Keratinocyte (primary cell): Measurements from ENCODE around the gene ABLIM2. TPM values are rescaled to one million over a fixed set of nuclear protein-coding genes. Genes with fewer than 3 reads are reported as not detected.

Experiments used
- DNase-seq: peaks from one replicate; pipeline ENCODE4 v3.0.0-alpha.2; 2011; ENCODE audit warnings: low read depth, missing footprints, low spot score
- FAIRE-seq: peaks from 2 replicates; lab custom pipeline; 2011; peaks lifted over from hg19 to GRCh38; lab: Jason Lieb, UNC
- H2AFZ ChIP-seq: 2 replicates; pipeline ENCODE4 v1.6.0; 2012; ENCODE audit warnings: low read length, control low read depth, inconsistent platforms; ENCODE audit not compliant: control insufficient read depth
- H3K27ac ChIP-seq: 2 replicates; pipeline ENCODE4 v1.5.1; 2011; ENCODE audit warnings: low read length; ENCODE audit not compliant: control insufficient read depth, insufficient read depth
- H3K27me3 ChIP-seq: 3 replicates; pipeline ENCODE4 v1.6.0; 2011; ENCODE audit warnings: low read length; ENCODE audit not compliant: control insufficient read depth, insufficient read depth; ENCODE audit errors: extremely low read depth
- H3K36me3 ChIP-seq, 2 experiments: 2 replicates in 1 of 2; 3 replicates in 1 of 2; pipeline ENCODE4 v1.5.1; 2011; ENCODE audit warnings: low read length in 2 of 2, mild to moderate bottlenecking in 1 of 2; ENCODE audit not compliant: control insufficient read depth in 2 of 2, insufficient read depth in 2 of 2; ENCODE audit errors: extremely low read depth in 1 of 2
- H3K4me1 ChIP-seq: 3 replicates; pipeline ENCODE4 v1.5.1; 2011; ENCODE audit warnings: low read length; ENCODE audit not compliant: control insufficient read depth, insufficient read depth; ENCODE audit errors: extremely low read depth
- H3K4me2 ChIP-seq: 3 replicates; pipeline ENCODE4 v1.6.0; 2011; ENCODE audit warnings: low read depth, low read length; ENCODE audit not compliant: control insufficient read depth, insufficient read depth; ENCODE audit errors: extremely low read depth
- H3K4me3 ChIP-seq, 3 experiments: fragments of 200-600 bp in 1 of 3; sonication (generic) in 1 of 3; 2 replicates in 2 of 3; 3 replicates in 1 of 3; pipeline ENCODE4 v1.5.1; 2011 to 2016; ENCODE audit warnings: low read length in 3 of 3, mild to moderate bottlenecking in 3 of 3, control low read depth in 2 of 3, inconsistent platforms in 1 of 3, low read depth in 1 of 3, mixed read lengths in 1 of 3, mixed run types in 1 of 3, moderate library complexity in 1 of 3; ENCODE audit not compliant: control insufficient read depth in 2 of 3, insufficient read depth in 2 of 3; ENCODE audit errors: extremely low read depth in 1 of 3
- H3K79me2 ChIP-seq: 2 replicates; pipeline ENCODE4 v1.6.0; 2012; ENCODE audit warnings: low read length; ENCODE audit not compliant: control insufficient read depth, insufficient read depth
- H3K9ac ChIP-seq: 3 replicates; pipeline ENCODE4 v1.6.0; 2011; ENCODE audit warnings: low read length; ENCODE audit not compliant: control insufficient read depth, insufficient read depth; ENCODE audit errors: extremely low read depth
- H3K9me1 ChIP-seq: 3 replicates; pipeline ENCODE4 v1.6.0; 2011; ENCODE audit warnings: low read length; ENCODE audit not compliant: control insufficient read depth, insufficient read depth; ENCODE audit errors: extremely low read depth
- H3K9me3 ChIP-seq: 2 replicates; pipeline ENCODE4 v1.5.1; 2012; ENCODE audit warnings: low read depth, low read length; ENCODE audit not compliant: control insufficient read depth
- H4K20me1 ChIP-seq: 3 replicates; pipeline ENCODE4 v1.6.0; 2011; ENCODE audit warnings: low read length; ENCODE audit not compliant: control insufficient read depth, insufficient read depth; ENCODE audit errors: extremely low read depth
- CTCF ChIP-seq, 3 experiments: IDR thresholded peaks in 1 of 3; conservative IDR thresholded peaks in 1 of 3; optimal IDR thresholded peaks in 1 of 3; 2 replicates in 2 of 3; 3 replicates in 1 of 3; pipeline versions ENCODE3 to v1.5.1; 2011; ENCODE audit warnings: low read length in 3 of 3, mild to moderate bottlenecking in 3 of 3, moderate library complexity in 2 of 3, control low read depth in 1 of 3, inconsistent platforms in 1 of 3; ENCODE audit not compliant: insufficient read depth in 2 of 3; ENCODE audit errors: extremely low read depth in 1 of 3
- EZH2 ChIP-seq: IDR thresholded peaks from one replicate; pipeline ENCODE4 v1.6.1; 2012; ENCODE audit warnings: inconsistent platforms, mild to moderate bottlenecking, low read length, moderate library complexity
- dilution Hi-C: fragments of 300-500 bp; cut with MboI; formaldehyde crosslinking; loops from one replicate; pipeline ENCODE4 v1.7.0; 2020; ENCODE audit warnings: low sequenced_read_pairs; ENCODE audit not compliant: extremely low pct_ligation_motif_present
- polyA plus RNA-seq, 5 experiments: library from polyadenylated mRNA; depleted of rRNA in 3 of 5; stranded (reverse) in 3 of 5; stranded (forward) in 1 of 5; unstranded in 1 of 5; fragments of >200 nt; gene quantifications; 1 replicate in 1 of 5; 2 replicates in 3 of 5; 3 replicates in 1 of 5; pipeline versions ENCODE4 v1.2.1 to v1.2.3, GENCODE V29; 2011 to 2012; ENCODE audit warnings: missing spikeins in 2 of 5, low read depth in 1 of 5, low replicate concordance in 1 of 5

Gene ABLIM2
- polyA plus RNA-seq, 1 donor (not counting 4 experiments of a cell fraction or from before 2014, with no cell fraction given), result 0.94 TPM

- dilution Hi-C loops, result no loop called here
These were observed 201.5 kb downstream of the ABLIM2 start for GRCh38 chr4:7956934-7957656.

GRCh38 chr4:7956270-7956808, 202.3 kb downstream of the ABLIM2 start:
- Histone ChIP-seq H3K27me3 (no peaks in the 10 kb centered on the region), H3K9me3 (no peaks in the 10 kb centered on the region), H3K4me3 (no peak overlapping the region), H3K9me1 (no peaks in the 10 kb centered on the region), H3K9ac (no peak overlapping the region), H4K20me1 (no peaks in the 10 kb centered on the region), H2AFZ (no peak overlapping the region), H3K27ac (no peak overlapping the region), H3K79me2 (no peaks in the 10 kb centered on the region), H3K4me1 (peaks cover 25% of the 10 kb centered on the region), H3K36me3 (no peaks in the 10 kb centered on the region), H3K4me2 (no peak overlapping the region)
- FAIRE-seq (peak; percentile 82), DNase-seq (no peak)
- dilution Hi-C loops, result no loop called here
- TF ChIP-seq EZH2 (no peak), CTCF (optimal IDR thresholded peaks at IDR 0.05 in 1 of 3, IDR thresholded peaks at IDR 0.05 in 1 of 3, conservative IDR thresholded peaks at IDR 0.05 in 1 of 3; ENCODE audit: extremely low read depth in 1 of 3, insufficient read depth in 2 of 3, low read length in 3 of 3) (no peak)

More at GRCh38 chr4:7956934-7957656, 201.5 kb downstream of the ABLIM2 start:
- Histone ChIP-seq H3K9ac (no peak overlapping the region), H3K4me2 (no peak overlapping the region), H3K9me1 (no peaks in the 10 kb centered on the region), H3K27me3 (no peaks in the 10 kb centered on the region), H3K9me3 (no peaks in the 10 kb centered on the region), H3K27ac (no peak overlapping the region), H3K4me3 (no peak overlapping the region), H2AFZ (no peak overlapping the region), H3K4me1 (peaks cover 26% of the 10 kb centered on the region), H3K79me2 (no peaks in the 10 kb centered on the region), H4K20me1 (no peaks in the 10 kb centered on the region), H3K36me3 (no peaks in the 10 kb centered on the region)
- no peak for TF ChIP-seq CTCF (optimal IDR thresholded peaks at IDR 0.05 in 1 of 3, IDR thresholded peaks at IDR 0.05 in 1 of 3, conservative IDR thresholded peaks at IDR 0.05 in 1 of 3; ENCODE audit: extremely low read depth in 1 of 3, insufficient read depth in 2 of 3, low read length in 3 of 3)
- FAIRE-seq (no peak), DNase-seq (no peak)
